Neural crest cell (in vitro differentiated cells): ENCODE data around the gene PRKN. TPM values are rescaled to one million over a fixed set of nuclear protein-coding genes. Genes with fewer than 3 reads are reported as not detected.

Experiments
- DNase-seq: peaks from one replicate; pipeline ENCODE4 v3.0.0; 2021; ENCODE audit warnings: low read depth, mixed read lengths, low spot score
- H3K27ac Mint-ChIP-seq: one replicate; pipeline ENCODE4 v1.8.0; 2021; ENCODE audit warnings: mild to moderate bottlenecking, mixed read lengths; ENCODE audit not compliant: unreplicated experiment
- H3K27me3 Mint-ChIP-seq: 2 replicates; pipeline ENCODE4 v1.8.0; 2021; ENCODE audit warnings: low read depth, mild to moderate bottlenecking, mixed read lengths
- H3K36me3 Mint-ChIP-seq: 2 replicates; pipeline ENCODE4 v1.8.0; 2021; ENCODE audit warnings: low read depth, mild to moderate bottlenecking, mixed read lengths
- H3K4me1 Mint-ChIP-seq: 2 replicates; pipeline ENCODE4 v1.8.0; 2021; ENCODE audit warnings: mixed read lengths
- H3K4me3 Mint-ChIP-seq: one replicate; pipeline ENCODE4 v1.8.0; 2021; ENCODE audit warnings: mild to moderate bottlenecking, mixed read lengths
- H3K9me3 Mint-ChIP-seq: 2 replicates; pipeline ENCODE4 v1.8.0; 2021; ENCODE audit warnings: mixed read lengths
- total RNA-seq: library from RNA; stranded (reverse); gene quantifications from 2 replicates; pipeline ENCODE4 v1.2.1, GENCODE V29; 2021
- TF ChIP-seq, protein P1 (sequence below): fragments of 200-600 bp; sonication (generic); conservative IDR thresholded peaks from 2 replicates; pipeline ENCODE4 v1.5.0; 2021; ENCODE audit warnings: antibody characterized with exemption, mild to moderate bottlenecking

Gene PRKN
- total RNA-seq, 1 donor from 2014 or later = 3.2 TPM

DNA sequence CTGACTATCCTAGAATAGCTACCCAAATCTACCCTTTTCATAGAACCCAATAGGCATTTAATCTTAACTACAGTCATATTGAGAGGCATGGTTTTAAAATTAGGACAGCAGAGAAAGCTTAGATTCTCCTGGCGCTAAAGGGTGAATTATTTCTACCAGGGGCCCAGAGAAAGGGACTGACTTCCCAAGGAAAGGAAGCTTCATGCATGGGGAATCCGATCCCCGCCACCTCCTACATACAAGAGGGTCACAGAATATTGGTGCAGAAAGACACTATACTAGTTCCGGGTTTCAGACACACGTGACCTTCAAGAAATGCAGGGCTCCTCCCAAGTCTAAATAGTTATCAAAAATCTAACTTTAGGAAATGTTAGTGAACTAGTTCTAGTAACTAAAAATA is 130.9 kb downstream of the PRKN start:
- Mint-ChIP-seq H3K4me1 (no peaks in the 10 kb centered on the region), H3K4me3 (no peak overlapping the region), H3K27ac (no peak overlapping the region), H3K9me3 (no peaks in the 10 kb centered on the region), H3K27me3 (no peaks in the 10 kb centered on the region), H3K36me3 (no peaks in the 10 kb centered on the region)
- TF ChIP-seq, protein P1, sequence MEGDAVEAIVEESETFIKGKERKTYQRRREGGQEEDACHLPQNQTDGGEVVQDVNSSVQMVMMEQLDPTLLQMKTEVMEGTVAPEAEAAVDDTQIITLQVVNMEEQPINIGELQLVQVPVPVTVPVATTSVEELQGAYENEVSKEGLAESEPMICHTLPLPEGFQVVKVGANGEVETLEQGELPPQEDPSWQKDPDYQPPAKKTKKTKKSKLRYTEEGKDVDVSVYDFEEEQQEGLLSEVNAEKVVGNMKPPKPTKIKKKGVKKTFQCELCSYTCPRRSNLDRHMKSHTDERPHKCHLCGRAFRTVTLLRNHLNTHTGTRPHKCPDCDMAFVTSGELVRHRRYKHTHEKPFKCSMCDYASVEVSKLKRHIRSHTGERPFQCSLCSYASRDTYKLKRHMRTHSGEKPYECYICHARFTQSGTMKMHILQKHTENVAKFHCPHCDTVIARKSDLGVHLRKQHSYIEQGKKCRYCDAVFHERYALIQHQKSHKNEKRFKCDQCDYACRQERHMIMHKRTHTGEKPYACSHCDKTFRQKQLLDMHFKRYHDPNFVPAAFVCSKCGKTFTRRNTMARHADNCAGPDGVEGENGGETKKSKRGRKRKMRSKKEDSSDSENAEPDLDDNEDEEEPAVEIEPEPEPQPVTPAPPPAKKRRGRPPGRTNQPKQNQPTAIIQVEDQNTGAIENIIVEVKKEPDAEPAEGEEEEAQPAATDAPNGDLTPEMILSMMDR = no peak
- no peak for DNase-seq

DNA sequence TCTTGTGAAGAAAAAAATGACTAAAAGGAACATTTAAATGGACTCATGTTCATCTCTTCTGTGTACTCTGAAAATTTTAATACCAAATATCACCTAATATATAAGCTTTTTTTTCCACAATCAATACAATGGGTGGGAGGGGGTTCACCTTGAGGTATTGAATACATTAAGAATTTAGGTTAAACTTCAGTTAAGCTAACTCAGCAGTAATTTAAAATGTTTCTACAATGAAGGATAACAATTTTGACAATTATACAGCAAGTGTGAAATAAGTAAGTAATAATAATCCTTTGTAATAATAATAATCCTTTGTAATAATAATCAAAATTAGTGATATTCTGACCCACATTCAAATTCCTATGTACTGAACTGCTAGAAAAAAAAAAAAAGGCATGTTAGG is 136.0 kb downstream of the PRKN start:
- TF ChIP-seq, protein P1 = no peak

GRCh38 chr6:162581988-162582780 is 145.4 kb downstream of the PRKN start:
- H3K4me1 Mint-ChIP-seq = no peaks in the 10 kb centered on the region
- H3K27me3 Mint-ChIP-seq = no peaks in the 10 kb centered on the region

More for the DNA sequence above, 136.0 kb downstream of the PRKN start:
- DNase-seq = no peak
- H3K27me3 Mint-ChIP-seq = no peaks in the 10 kb centered on the region
- no peaks in the 10 kb centered on the region for H3K4me1 Mint-ChIP-seq
- H3K4me3 Mint-ChIP-seq = no peak overlapping the region
- no peak overlapping the region for H3K27ac Mint-ChIP-seq
- no peaks in the 10 kb centered on the region for H3K9me3 Mint-ChIP-seq
- no peaks in the 10 kb centered on the region for H3K36me3 Mint-ChIP-seq

DNA sequence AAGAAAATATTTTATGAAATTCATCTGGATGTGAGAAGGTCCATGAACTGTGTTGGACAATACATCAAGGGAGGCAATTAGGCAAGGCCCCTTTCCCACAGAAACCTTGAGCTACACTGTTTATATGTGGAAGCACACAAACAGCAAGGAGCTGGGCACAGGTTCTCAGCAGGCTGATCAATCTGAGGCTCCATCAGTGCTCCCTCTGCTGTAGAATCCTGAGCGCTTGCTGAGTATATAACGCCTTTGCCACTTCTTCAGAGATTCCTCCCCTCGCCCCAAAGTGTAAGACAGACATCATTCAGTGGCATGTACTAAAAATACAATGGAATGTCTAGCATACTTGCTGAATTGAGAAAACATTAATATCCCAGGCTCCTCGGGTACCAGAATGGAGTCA is 146.9 kb downstream of the PRKN start:
- Mint-ChIP-seq H3K4me3 (no peak overlapping the region), H3K36me3 (no peaks in the 10 kb centered on the region), H3K27me3 (no peaks in the 10 kb centered on the region), H3K9me3 (no peaks in the 10 kb centered on the region), H3K4me1 (no peaks in the 10 kb centered on the region), H3K27ac (no peak overlapping the region)
- no peak for DNase-seq
- TF ChIP-seq, protein P1 = no peak

More at GRCh38 chr6:162581988-162582780, 145.4 kb downstream of the PRKN start:
- H3K9me3 Mint-ChIP-seq = no peaks in the 10 kb centered on the region
- DNase-seq = no peak
- no peaks in the 10 kb centered on the region for H3K36me3 Mint-ChIP-seq
- no peak overlapping the region for H3K4me3 Mint-ChIP-seq
- no peak overlapping the region for H3K27ac Mint-ChIP-seq
- TF ChIP-seq, protein P1 = no peak

- Mint-ChIP-seq H3K27ac (no peak overlapping the region), H3K4me1 (no peaks in the 10 kb centered on the region), H3K27me3 (no peaks in the 10 kb centered on the region), H3K9me3 (no peaks in the 10 kb centered on the region), H3K4me3 (no peak overlapping the region), H3K36me3 (no peaks in the 10 kb centered on the region)
- TF ChIP-seq, protein P1 = no peak
- DNase-seq = no peak
Observed at GRCh38 chr6:162576016-162576415, 151.6 kb downstream of the PRKN start.
